ENCODE results near the gene SLC30A7.
A peak's percentile ranks its signal among the peaks of the same experiment; 100 is the strongest.
"Not testable (repeated sequence)": the region's sequence is repeated elsewhere in the genome, so short reads cannot be mapped to it uniquely, and the experiment has no call there.

SLC30A7 gene

DNA sequence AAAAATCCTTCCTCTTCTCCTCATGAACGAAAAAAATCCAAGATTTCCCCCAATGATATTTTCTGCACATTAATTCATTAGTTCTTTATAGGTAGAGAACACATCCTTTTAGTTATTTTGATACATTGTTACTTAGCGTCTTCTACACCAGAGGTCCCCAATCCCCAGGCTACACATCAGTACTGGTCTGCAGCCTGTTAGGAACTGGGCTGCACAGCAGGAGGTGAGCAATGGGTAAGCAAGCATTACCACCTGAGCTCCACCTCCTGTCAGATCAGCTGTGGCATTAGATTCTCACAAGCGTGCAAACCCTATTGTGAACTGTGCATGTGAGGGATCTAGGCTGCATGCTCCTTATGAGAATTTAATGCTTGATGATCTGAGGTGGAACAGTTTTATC lies 14.2 kb upstream of the SLC30A7 start:
- Histone ChIP-seq H3K9ac (ENCODE audit: low read length) (no peak overlapping the region), H2BK12ac (ENCODE audit: low read length in 2 of 2) (no peak overlapping the region), H3K9me3 (ENCODE audit: control insufficient read depth, low read length) (no peaks in the 10 kb centered on the region), H3K4me2 (ENCODE audit: low read length, poor library complexity, severe bottlenecking) (no peak overlapping the region), H3K36me3 (ENCODE audit: control insufficient read depth in 1 of 2, insufficient read depth in 2 of 2, low read depth in 1 of 2, low read length in 2 of 2) (peaks cover 3 to 9% of the 10 kb centered on the region in 2 experiments), H3K18ac (ENCODE audit: low read depth in 1 of 2, low read length in 2 of 2) (no peak overlapping the region), H3K4me1 (ENCODE audit: control insufficient read depth, insufficient read depth, low read depth, low read length) (no peaks in the 10 kb centered on the region), H3K14ac (ENCODE audit: low read length in 2 of 2) (no peak overlapping the region), H2AK5ac (ENCODE audit: low read length, severe bottlenecking) (no peak overlapping the region), H2BK15ac (ENCODE audit: low read depth, poor library complexity, severe bottlenecking) (no peak overlapping the region), H3K23ac (ENCODE audit: low read length in 2 of 2) (no peak overlapping the region), H3K27me3 (ENCODE audit: control insufficient read depth in 1 of 2, insufficient read depth in 1 of 2, low read length in 2 of 2) (no peaks in the 10 kb centered on the region), H3K27ac (ENCODE audit: low read length, poor library complexity, severe bottlenecking) (no peak overlapping the region), H3K4me3 (ENCODE audit: insufficient read depth in 1 of 2, low read depth in 1 of 2, low read length in 2 of 2) (no peak overlapping the region), H2BK120ac (ENCODE audit: low read depth, low read length) (no peak overlapping the region), H3K79me1 (replicated peaks; ENCODE audit: low read length, poor library complexity, severe bottlenecking) (peaks cover 11% of the 10 kb centered on the region), H4K91ac (ENCODE audit: low read length) (no peak overlapping the region), H2AFZ (ENCODE audit: low read depth, low read length) (no peak overlapping the region), H3K4ac (ENCODE audit: low read depth in 1 of 2, low read length in 2 of 2) (no peak overlapping the region), H2BK5ac (ENCODE audit: low read depth, low read length, poor library complexity, severe bottlenecking) (no peak overlapping the region), H4K8ac (ENCODE audit: low read length) (no peak overlapping the region)
- DNase-seq, result no peak
- WGBS, result 96% methylated on average over 2 of the region's 3 CpGs

DNA sequence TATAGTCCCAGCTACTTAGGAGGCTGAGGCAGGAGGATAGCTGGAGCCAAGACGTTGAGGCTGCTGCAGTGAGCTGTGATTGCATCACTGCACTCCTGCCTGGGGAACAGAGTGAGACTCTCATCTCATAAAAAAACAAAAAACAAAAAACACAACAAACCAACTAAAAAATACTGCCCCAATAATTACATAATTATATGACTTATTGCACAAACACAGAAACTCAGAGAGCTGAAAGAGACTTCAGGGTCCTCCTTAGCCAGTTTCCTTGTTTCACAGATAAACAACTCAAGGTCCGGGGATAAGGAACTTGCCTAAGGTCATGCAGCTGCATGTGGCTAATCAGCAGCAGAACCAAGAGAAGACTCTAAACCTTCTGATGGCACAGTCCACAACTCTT lies 13.2 kb upstream of the SLC30A7 start:
- Histone ChIP-seq H3K9ac (ENCODE audit: low read length) (no peak overlapping the region), H2BK5ac (ENCODE audit: low read depth, low read length, poor library complexity, severe bottlenecking) (no peak overlapping the region), H3K9me3 (ENCODE audit: control insufficient read depth, low read length) (no peaks in the 10 kb centered on the region), H2BK12ac (ENCODE audit: low read length in 2 of 2) (no peak overlapping the region), H3K36me3 (ENCODE audit: control insufficient read depth in 1 of 2, insufficient read depth in 2 of 2, low read depth in 1 of 2, low read length in 2 of 2) (peaks cover 1% of the 10 kb centered on the region in 2 experiments), H3K4ac (ENCODE audit: low read depth in 1 of 2, low read length in 2 of 2) (no peak overlapping the region), H2AK5ac (ENCODE audit: low read length, severe bottlenecking) (peak overlapping the region; percentile 65), H4K91ac (ENCODE audit: low read length) (no peak overlapping the region), H3K27ac (ENCODE audit: low read length, poor library complexity, severe bottlenecking) (no peak overlapping the region), H2BK15ac (ENCODE audit: low read depth, poor library complexity, severe bottlenecking) (no peak overlapping the region), H3K18ac (ENCODE audit: low read depth in 1 of 2, low read length in 2 of 2) (no peak overlapping the region), H3K23ac (ENCODE audit: low read length in 2 of 2) (no peak overlapping the region), H4K8ac (ENCODE audit: low read length) (no peak overlapping the region), H3K4me3 (ENCODE audit: insufficient read depth in 1 of 2, low read depth in 1 of 2, low read length in 2 of 2) (no peak overlapping the region), H3K4me1 (ENCODE audit: control insufficient read depth, insufficient read depth, low read depth, low read length) (no peaks in the 10 kb centered on the region), H3K4me2 (ENCODE audit: low read length, poor library complexity, severe bottlenecking) (no peak overlapping the region), H2AFZ (ENCODE audit: low read depth, low read length) (no peak overlapping the region), H3K14ac (ENCODE audit: low read length in 2 of 2) (no peak overlapping the region), H3K27me3 (ENCODE audit: control insufficient read depth in 1 of 2, insufficient read depth in 1 of 2, low read length in 2 of 2) (no peaks in the 10 kb centered on the region), H3K79me1 (replicated peaks; ENCODE audit: low read length, poor library complexity, severe bottlenecking) (peaks cover 7% of the 10 kb centered on the region), H2BK120ac (ENCODE audit: low read depth, low read length) (no peak overlapping the region)
- 69% methylated on average over 2 of the region's 2 CpGs for WGBS
- no peak for DNase-seq

DNA sequence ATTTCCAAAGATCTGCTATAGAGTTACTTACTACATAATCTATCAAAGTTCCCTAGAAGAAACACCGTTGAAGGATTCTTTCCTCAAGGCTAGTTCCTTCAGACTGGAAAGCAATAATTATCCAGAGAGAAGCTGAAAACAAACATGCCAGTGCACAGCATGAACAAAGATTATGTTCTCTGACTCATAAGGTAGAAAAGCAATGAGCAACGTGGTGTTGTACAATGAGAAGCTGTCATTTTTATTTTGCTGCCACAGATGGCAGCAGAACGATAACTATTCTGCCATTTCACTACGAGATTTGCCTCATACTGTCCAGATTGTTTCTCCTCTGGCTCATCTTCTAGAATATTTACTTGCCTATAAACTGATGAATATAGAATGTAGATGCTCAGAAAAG lies 11.9 kb upstream of the SLC30A7 start:
- no peaks in the 10 kb centered on the region for H3K4me1 ChIP-seq (ENCODE audit: control insufficient read depth, insufficient read depth, low read depth, low read length)
- H3K4ac ChIP-seq (ENCODE audit: low read depth in 1 of 2, low read length in 2 of 2), result no peak overlapping the region
- no peak overlapping the region for H2AK5ac ChIP-seq (ENCODE audit: low read length, severe bottlenecking)
- H3K79me1 ChIP-seq (replicated peaks; ENCODE audit: low read length, poor library complexity, severe bottlenecking), result peaks cover 8% of the 10 kb centered on the region
- no peak overlapping the region for H3K27ac ChIP-seq (ENCODE audit: low read length, poor library complexity, severe bottlenecking)
- H3K27me3 ChIP-seq (ENCODE audit: control insufficient read depth in 1 of 2, insufficient read depth in 1 of 2, low read length in 2 of 2), result no peaks in the 10 kb centered on the region
- H2BK15ac ChIP-seq (ENCODE audit: low read depth, poor library complexity, severe bottlenecking), result no peak overlapping the region
- H3K36me3 ChIP-seq (ENCODE audit: control insufficient read depth in 1 of 2, insufficient read depth in 2 of 2, low read depth in 1 of 2, low read length in 2 of 2), result peaks cover 2 to 4% of the 10 kb centered on the region in 2 experiments
- H2BK120ac ChIP-seq (ENCODE audit: low read depth, low read length), result no peak overlapping the region
- DNase-seq, result peak; percentile 26
- H3K9me3 ChIP-seq (ENCODE audit: control insufficient read depth, low read length), result no peaks in the 10 kb centered on the region
- 51% methylated on average over 2 of the region's 4 CpGs for WGBS
- H4K91ac ChIP-seq (ENCODE audit: low read length), result no peak overlapping the region
- H3K18ac ChIP-seq (ENCODE audit: low read depth in 1 of 2, low read length in 2 of 2), result no peak overlapping the region
- H4K8ac ChIP-seq (ENCODE audit: low read length), result no peak overlapping the region
- no peak overlapping the region for H2BK12ac ChIP-seq (ENCODE audit: low read length in 2 of 2)
- no peak overlapping the region for H3K4me3 ChIP-seq (ENCODE audit: insufficient read depth in 1 of 2, low read depth in 1 of 2, low read length in 2 of 2)
- H3K4me2 ChIP-seq (ENCODE audit: low read length, poor library complexity, severe bottlenecking), result no peak overlapping the region
- no peak overlapping the region for H3K9ac ChIP-seq (ENCODE audit: low read length)
- no peak overlapping the region for H2AFZ ChIP-seq (ENCODE audit: low read depth, low read length)
- H2BK5ac ChIP-seq (ENCODE audit: low read depth, low read length, poor library complexity, severe bottlenecking), result no peak overlapping the region
- no peak overlapping the region for H3K14ac ChIP-seq (ENCODE audit: low read length in 2 of 2)
- no peak overlapping the region for H3K23ac ChIP-seq (ENCODE audit: low read length in 2 of 2)

DNA sequence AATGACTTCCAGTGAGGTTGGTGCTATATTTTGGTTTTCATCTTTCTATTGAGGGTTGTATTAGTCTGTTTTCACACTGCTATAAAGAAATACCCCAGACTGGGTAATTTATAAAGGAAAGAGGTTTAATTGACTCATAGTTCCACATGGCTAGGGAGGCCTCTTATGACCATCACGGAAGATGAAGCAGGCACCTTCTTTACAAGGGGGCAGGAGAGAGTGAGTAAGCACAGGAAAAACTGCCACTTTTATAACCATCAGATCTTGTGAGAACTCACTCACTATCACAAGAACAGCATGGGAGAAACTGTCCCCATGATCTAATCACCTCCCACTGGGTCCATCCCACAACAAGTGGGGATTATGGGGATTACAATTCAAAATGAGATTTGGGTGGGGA lies 6.9 kb upstream of the SLC30A7 start:
- not testable (repeated sequence) for H3K36me3 ChIP-seq (ENCODE audit: control insufficient read depth in 1 of 2, insufficient read depth in 2 of 2, low read depth in 1 of 2, low read length in 2 of 2); H3K27ac ChIP-seq (ENCODE audit: low read length, poor library complexity, severe bottlenecking); H3K4me3 ChIP-seq (ENCODE audit: insufficient read depth in 1 of 2, low read depth in 1 of 2, low read length in 2 of 2); H3K9me3 ChIP-seq (ENCODE audit: control insufficient read depth, low read length); H3K18ac ChIP-seq (ENCODE audit: low read depth in 1 of 2, low read length in 2 of 2); H3K4ac ChIP-seq (ENCODE audit: low read depth in 1 of 2, low read length in 2 of 2); H4K8ac ChIP-seq (ENCODE audit: low read length); H3K14ac ChIP-seq (ENCODE audit: low read length in 2 of 2); H3K27me3 ChIP-seq (ENCODE audit: control insufficient read depth in 1 of 2, insufficient read depth in 1 of 2, low read length in 2 of 2); H2AFZ ChIP-seq (ENCODE audit: low read depth, low read length); H2BK12ac ChIP-seq (ENCODE audit: low read length in 2 of 2); H2BK15ac ChIP-seq (ENCODE audit: low read depth, poor library complexity, severe bottlenecking); H3K9ac ChIP-seq (ENCODE audit: low read length); DNase-seq; H2BK5ac ChIP-seq (ENCODE audit: low read depth, low read length, poor library complexity, severe bottlenecking); H3K23ac ChIP-seq (ENCODE audit: low read length in 2 of 2); H4K91ac ChIP-seq (ENCODE audit: low read length); H2BK120ac ChIP-seq (ENCODE audit: low read depth, low read length); H3K4me2 ChIP-seq (ENCODE audit: low read length, poor library complexity, severe bottlenecking); H2AK5ac ChIP-seq (ENCODE audit: low read length, severe bottlenecking); H3K4me1 ChIP-seq (ENCODE audit: control insufficient read depth, insufficient read depth, low read depth, low read length)
- WGBS, result no CpG with 5 or more reads among the region's 1 CpG
- peaks cover 29% of the 10 kb centered on the region for H3K79me1 ChIP-seq (replicated peaks; ENCODE audit: low read length, poor library complexity, severe bottlenecking)

Measured in mesenchymal stem cell (in vitro differentiated cells and primary cell).